GM10847 (cell line): ENCODE data around the gene SPRED2.

Experiments used
- POLR2A ChIP-seq: IDR thresholded peaks from 2 replicates; pipeline ENCODE4 v1.6.1; 2011; ENCODE audit not compliant: insufficient read length; ENCODE audit errors: extremely low read depth

SPRED2 gene

GRCh38 chr2:65432227-65433190 lies at the start of gene SPRED2:
SPRED2 (minus strand) TSS chr2:65432599; CDS start chr2:65431987, 612 bp downstream.
- TF ChIP-seq POLR2A, result peak; percentile 11

- no peak for TF ChIP-seq POLR2A
These were observed 49.6 kb upstream of the SPRED2 start for GRCh38 chr2:65481961-65482360.

- TF ChIP-seq POLR2A, result no peak
These were observed 47.1 kb upstream of the SPRED2 start for GRCh38 chr2:65479524-65479923.

- TF ChIP-seq POLR2A, result no peak
These were observed 46.2 kb upstream of the SPRED2 start for GRCh38 chr2:65478498-65479135.

GRCh38 chr2:65477590-65477989 lies 45.2 kb upstream of the SPRED2 start:
- TF ChIP-seq POLR2A, result no peak

- no peak for TF ChIP-seq POLR2A
These were observed 44.4 kb upstream of the SPRED2 start for GRCh38 chr2:65476778-65477177.

GRCh38 chr2:65475000-65475399 lies 42.6 kb upstream of the SPRED2 start:
- no peak for TF ChIP-seq POLR2A

GRCh38 chr2:65473045-65473444 lies 40.6 kb upstream of the SPRED2 start:
- no peak for TF ChIP-seq POLR2A

GRCh38 chr2:65471409-65471808 lies 39.0 kb upstream of the SPRED2 start:
- TF ChIP-seq POLR2A, result no peak

GRCh38 chr2:65466551-65466950 lies 34.2 kb upstream of the SPRED2 start:
- no peak for TF ChIP-seq POLR2A

- no peak for TF ChIP-seq POLR2A
These were observed 33.5 kb upstream of the SPRED2 start for GRCh38 chr2:65465857-65466256.

- TF ChIP-seq POLR2A, result no peak
These were observed 32.7 kb upstream of the SPRED2 start for GRCh38 chr2:65465124-65465523.

- TF ChIP-seq POLR2A, result no peak
These were observed 32.2 kb upstream of the SPRED2 start for GRCh38 chr2:65464604-65465003.

GRCh38 chr2:65458999-65459398 lies 26.6 kb upstream of the SPRED2 start:
- no peak for TF ChIP-seq POLR2A

- no peak for TF ChIP-seq POLR2A
These were observed 24.5 kb upstream of the SPRED2 start for GRCh38 chr2:65456886-65457285.

- TF ChIP-seq POLR2A, result no peak
These were observed 23.7 kb upstream of the SPRED2 start for GRCh38 chr2:65456064-65456463.
